GM12892 (cell line): Measurements from ENCODE around the gene HLA-DOA.

Source experiments
- POLR2A ChIP-seq: IDR thresholded peaks from 2 replicates; pipeline ENCODE4 v1.6.1; 2011; ENCODE audit warnings: low read depth, low read length, control low read depth
- TAF1 ChIP-seq: IDR thresholded peaks from 2 replicates; pipeline ENCODE4 v1.6.1; 2011; ENCODE audit warnings: low read depth, mild to moderate bottlenecking, control low read depth, low read length, borderline replicate concordance

DNA sequence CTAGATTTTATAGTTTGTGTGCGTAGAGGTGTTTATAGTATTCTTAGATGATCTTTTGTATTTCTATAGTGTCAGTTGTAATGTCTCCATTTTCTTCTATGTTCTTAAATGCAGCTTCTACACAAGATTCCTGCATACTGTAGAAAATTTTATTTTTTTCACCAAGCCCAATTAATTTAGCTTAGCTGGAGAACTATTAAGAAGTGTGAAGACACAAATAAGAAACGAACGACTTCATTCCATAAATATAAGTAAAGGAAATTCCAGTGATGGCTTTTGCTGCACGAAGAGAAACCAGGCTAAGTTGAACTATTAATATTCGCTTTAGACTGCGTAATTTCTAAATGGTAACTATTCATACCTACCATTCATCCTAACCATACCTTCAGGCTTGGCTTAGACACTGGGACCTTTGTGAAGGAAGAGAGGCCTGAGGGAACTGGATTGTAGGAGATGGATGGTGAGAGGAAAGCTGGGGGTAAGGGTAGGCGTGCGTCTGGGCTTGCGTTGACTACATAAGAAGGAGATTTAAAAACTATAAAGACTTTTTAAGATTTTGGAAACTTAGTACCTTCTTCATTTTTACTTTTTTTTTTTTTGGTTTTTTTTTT is 15.9 kb downstream of the HLA-DOA start:
- no peak for TF ChIP-seq TAF1
- no peak for TF ChIP-seq POLR2A
